ENCODE results near the gene GNG13. TPM values are rescaled to one million over a fixed set of nuclear protein-coding genes. Genes with fewer than 3 reads are reported as not detected.
A peak's percentile ranks its signal among the peaks of the same experiment; 100 is the strongest.

GNG13 gene
- total RNA-seq, 1 donor from 2014 or later: 0.52 TPM

DNA sequence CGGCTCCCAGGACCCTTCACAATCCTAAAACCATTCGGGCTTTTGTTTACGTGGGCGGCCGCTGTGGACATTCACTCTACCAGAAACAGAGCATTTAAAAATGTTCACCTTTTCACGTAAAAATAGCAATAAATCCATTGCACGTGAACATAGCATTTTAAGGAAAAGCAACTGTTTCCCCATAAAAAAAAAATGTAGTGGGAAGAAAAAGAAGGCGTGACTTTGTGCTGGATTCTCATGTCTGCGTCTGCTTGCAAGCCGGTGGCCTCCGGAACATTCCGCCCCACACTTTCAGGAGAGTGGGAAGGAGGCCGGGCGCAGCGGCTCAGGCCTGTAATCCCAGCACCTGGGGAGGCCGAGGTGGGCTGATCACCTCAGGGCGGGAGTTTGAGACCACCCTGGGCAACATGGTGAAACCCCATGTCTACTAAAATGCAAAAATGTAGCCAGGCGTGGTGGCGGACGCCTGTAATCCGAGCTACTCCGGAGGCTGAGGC, 13.4 kb upstream of the GNG13 start:
- DNase-seq (ENCODE audit: low spot score): no peak

DNA sequence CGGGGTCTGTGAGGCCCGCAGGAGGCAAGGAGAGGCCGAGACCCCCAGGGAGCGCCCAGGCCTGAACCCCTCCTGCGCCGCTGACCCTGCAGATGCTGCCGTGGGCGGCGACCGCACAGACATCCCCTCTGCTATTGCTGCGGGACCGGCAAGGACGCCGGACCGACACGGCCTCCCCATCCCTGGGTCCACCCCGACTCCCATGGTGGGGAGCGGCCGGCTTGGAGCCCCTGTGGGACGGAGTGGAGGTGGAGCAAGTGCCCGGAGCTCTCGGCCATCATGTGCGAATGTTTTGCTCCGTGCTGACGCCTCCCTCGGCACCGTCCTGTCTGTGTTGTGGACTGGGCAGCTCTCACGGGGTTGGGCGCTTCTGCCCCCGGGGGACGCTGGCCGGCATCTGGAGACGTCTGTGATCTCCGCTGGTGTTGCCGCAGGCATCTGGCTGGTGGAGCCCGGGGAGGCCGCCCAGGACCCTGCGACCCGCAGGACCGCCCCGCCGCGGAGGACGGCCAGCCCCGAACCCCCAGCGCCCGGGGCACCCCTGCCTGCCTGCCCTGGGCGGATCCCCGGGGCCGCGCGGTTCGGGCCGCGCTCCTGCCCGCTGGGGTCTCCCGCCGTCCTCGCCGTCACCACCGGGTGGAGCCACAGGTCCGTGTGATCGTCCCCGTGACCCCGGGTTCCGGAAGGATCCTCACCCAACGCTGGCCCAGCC, 12.8 kb upstream of the GNG13 start:
- no peak for DNase-seq (ENCODE audit: low spot score)

DNA sequence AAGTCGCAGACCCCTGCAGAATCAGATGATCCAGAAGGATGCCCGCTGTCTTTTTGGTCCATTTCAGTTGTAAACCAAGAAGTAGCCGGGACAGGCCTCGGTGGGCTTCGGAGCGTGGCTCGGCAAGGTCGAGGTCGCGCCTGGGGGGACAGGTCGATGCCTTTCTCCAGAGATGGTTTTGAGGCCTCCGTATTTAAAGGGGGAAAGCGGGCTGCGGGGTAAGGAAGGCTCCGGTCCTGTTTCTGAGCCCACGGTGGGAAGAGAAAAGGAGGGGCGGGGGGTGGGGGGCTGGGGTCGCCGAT, 7.5 kb upstream of the GNG13 start:
- DNase-seq (ENCODE audit: low spot score): no peak

DNA sequence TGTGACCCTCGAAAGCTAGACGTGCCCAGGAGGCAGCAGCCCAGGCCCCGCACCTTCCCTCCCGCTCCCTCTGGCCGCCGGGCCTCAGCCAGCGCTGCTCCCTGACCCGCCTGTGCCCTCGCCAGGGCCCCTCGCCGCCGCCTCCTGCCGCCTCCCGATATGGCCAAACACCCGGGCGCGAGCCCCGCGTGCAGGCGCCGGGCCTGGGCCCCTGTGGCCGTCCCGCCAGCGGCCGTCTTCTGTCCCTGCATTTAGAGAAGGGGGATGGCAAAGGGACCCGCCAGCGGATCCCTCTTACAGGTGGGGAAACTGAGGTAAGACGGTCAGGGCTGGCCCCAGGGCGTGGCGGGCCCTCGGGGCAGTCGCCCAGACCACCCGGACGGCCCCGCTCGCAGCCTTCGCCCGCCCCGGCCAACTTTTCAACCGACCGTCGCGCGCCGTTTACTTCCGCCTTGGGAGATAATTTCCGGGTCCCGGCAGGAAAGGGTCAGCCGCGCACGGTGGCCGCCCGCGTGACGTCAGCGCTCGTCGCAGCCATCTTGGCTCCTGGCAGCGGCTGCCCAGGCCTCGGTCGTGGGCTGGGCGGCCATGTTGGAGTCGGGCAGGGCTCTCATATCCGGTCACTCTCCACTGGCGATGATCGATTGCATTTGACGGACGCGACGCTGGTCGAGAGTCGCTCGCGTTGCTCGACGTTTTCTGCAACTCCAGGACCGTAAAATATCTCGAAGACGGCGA, 7.0 kb upstream of the GNG13 start:
- DNase-seq (ENCODE audit: low spot score): peak; percentile 96

DNA sequence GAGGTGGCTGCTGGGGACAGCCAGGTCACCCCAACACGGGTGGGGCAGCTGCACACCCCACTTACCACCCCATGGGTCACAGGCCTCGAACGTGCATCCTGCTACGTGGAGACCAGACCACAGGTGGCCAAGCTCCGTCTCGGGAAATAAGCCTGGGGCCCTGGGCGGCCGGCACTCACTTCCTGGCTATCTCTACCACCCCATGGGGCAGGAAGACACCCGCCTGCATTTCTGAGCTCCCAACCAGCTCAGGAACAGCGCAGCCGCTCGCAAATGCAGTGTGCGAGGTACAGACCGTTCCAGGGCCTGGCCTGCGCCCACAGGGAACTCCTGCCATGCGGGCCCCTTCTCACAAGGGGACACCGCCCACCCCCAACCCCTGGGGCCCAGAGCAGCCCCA, 4.9 kb upstream of the GNG13 start:
- DNase-seq (ENCODE audit: low spot score): no peak

DNA sequence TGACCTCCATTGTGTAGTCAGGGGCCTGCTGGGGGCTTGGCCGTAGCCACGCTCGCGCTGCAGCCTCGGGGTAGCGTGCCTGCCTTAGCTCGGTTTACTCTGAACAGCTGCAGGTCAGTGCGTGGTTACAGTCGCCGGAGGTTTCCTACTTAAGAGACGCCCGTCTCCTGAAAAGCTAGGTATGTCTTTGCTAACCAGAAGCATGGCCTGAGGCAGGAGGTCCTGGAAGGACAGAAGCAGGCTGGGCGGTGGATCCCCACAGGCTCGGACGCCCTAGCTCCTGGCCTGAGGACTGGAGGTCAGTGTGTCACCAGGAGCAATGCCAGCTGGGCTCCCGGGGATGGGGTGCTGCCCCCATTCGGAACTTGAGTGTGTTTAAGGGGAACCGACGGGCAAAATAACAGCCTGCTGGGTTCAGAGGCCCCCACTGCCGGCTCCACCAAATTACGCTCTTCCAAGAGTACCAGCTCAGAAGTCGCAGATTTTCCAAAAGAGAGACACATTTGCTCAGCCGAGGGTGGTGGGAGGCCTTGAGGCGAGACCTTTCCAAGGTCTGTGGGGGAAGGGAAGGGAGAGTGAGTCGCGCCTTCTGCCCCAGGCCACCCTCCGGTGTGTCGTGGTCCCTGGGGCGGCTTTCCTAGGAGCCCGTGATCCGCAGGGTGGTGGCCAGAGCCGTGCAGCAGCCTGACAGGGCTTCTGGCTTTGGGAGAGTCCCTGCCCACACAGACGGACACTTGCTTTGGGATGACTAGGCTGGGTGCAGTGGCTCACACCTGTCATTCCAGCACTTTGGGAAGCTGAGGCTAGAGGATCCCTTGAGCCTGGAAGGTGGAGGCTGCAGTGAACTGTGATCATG, 3.9 kb upstream of the GNG13 start:
- DNase-seq (ENCODE audit: low spot score): no peak

DNA sequence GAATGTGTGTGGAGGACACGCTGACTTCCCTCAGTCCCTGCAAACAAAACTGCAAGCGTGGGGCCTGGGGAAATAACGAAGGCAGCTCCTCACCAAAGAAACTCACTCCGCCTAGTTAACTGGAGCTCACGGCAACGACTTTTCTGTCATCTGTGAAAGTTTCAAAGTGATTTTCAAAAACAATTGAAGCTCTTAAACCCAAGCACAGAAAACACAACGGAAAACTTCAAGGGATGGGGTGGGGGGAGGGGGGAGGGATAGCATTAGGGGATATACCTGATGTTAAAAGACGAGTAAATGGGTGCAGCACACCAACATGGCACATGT, 3.2 kb upstream of the GNG13 start:
- no peak for DNase-seq (ENCODE audit: low spot score)

DNA sequence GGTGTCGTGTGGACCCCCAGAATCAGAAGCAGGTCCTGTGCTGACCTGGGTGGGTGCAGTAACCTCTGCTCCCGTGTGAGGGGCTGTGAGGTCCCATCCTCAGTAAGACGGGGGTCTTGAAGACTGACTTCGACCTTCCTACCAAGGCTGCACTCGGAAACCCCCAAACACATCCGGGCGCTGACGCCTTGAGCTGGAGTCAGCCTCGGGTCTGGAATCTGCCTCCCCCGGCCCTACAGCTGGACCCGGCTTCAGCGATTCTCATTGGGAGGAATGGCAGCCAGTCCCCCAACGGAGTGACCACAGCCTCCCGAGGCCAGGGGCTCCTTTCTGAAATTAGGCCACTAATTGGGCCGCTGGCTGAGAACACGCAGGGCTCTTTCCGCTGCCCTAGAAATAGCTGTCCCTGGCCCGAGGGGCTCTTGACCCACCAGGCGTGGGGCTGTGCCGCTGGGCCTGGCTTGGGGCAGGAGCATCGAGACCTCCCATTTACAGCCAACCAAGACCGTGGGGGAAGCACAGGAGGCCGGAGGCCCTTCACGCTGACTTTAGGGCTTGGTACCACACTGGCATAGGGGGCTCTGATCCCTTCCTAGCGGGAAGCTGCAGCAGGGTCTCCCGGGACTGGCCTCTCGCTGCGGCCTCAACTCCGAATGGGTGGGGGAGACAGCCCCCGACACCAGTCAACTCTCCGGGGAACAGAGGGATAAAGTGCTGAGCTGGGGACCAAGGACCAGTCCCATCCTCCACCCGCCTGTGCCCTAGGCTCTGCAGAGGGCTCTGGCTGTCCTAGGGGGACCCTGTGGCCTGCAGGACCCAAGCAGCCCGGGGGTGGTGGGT, 2.6 kb upstream of the GNG13 start:
- DNase-seq (ENCODE audit: low spot score): no peak

DNA sequence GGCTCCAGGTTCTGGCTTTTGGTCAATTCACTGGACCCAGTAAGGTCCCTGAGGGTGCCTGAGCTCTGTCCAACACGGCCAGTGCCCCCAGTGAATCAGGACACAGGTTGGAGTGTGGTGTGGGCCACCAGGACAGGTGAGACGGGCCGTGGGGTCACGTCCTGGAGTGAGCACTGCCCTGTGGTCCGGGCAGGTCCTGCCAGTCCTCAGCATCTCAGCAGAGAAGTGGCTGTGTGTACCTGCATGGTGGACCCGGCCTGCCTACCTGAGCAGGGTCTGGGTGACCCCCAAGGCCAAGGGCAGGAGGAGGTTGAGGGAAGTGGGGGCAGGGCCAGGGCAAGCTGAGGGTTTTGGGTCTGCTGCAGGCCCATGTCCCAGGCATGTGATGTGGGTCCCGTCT, 1.9 kb upstream of the GNG13 start:
- DNase-seq (ENCODE audit: low spot score): no peak

DNA sequence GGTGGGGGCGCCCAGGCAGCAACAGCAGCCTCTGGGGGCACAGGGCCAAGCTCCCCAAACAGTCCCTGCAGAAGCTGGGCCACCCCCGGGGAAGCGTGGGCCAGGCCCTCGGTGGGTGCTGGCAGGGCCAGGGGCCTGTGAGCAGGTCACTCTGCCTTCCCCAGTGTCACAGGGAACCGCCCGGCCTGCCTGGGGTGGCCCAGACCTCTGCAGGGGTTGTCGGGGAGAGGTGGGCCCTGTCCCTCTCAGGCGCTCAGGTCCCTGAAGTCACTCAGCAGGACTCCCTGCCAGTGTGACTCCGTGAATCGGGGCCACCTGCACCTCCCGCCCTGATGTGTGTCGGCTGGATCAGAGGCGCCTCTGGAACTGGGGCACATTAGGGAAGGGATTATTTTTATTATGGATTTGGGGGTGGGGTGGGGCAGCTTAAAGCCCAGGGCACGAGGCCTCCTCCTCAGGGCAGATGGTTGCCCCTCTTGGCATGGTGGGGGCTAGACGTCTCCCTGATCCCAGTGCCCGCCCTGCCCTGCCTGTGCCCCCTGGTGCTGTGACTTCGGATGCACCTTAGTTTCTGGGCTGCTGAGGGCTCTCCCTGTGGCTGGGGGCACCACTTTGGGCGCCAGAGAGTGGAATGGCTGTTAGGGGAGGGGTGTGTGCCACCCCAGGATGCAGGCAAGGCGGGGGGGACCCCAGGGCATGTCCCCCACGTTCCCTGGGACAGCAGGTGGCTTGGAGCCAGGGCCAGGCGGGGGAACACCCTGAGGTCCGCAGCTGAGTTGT, 1.2 kb upstream of the GNG13 start:
- DNase-seq (ENCODE audit: low spot score): no peak

DNA sequence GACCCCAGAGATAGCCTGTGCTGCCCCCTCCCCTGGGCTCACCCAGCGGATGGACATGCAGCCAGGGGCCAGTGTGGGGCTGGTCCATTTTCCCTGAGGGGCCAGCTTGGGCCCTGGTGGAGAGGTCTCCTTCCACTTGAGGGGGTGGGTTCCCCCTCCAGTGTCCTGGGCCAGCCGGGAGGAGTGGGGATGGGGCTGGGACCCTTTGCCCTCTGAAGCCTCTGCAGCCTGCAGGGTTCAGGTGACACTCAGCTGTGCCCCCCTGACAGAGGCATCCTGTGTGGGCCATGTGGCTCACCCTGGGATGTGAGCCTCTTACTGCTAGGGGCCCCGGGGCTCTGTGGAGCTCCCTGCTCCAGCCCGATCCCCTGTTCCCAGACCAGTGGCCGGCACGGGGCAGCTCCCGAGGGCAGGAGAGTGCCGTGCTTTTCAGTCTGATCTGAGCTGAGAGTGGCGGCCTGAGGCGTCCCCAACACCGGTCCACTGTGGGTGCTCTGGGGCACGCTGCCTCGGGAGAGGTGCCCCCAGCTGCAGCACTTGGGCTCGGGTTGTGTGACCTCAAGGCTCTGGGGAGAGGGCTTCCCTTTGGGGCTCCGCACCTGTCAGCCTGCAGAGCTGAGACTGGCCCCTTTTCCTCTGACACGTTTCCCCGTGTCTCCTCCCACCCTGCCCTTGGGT, 439 bp upstream of the GNG13 start:
- DNase-seq (ENCODE audit: low spot score): no peak

DNA sequence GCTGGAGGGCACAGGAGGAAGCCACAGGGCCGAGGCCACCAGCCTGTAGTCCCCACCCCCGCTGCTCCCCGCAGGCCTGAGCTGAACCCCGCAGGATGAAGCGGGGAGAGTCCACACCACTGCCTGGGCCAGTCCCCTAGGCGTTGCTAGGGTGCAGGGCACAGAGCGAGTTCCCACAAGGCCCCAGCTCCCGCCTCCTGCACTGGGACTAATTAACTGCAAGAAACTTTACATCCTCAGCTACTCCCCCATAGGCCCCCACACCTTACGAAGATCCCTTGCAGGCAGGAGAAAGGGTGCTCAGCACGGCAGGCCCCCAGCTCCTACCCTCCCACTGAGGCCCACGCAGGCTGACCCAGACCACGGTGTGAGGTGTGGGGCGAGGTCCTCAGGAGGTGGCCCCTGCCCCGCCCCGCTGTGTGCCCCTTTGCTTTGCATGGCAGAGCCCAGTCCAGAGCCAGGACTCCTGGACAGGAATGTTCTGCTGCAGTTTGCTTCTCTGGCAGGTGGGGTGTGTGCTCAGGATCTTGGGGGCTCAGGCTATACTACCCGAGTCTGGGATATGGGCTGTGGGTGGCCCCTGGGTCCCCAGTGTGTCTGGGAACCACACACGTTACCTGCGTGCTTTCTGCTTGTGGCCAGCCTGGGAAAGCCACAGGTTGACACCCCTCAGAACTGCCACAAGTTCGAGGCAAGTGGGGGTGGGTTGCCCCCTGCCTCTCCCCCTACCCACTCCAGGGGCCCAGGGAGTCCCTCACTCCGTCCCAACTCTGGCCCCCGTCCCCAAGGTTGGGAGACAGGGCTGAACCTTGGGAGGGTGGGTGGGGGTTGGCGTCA, 1.2 kb downstream of the GNG13 start:
- DNase-seq (ENCODE audit: low spot score): no peak

DNA sequence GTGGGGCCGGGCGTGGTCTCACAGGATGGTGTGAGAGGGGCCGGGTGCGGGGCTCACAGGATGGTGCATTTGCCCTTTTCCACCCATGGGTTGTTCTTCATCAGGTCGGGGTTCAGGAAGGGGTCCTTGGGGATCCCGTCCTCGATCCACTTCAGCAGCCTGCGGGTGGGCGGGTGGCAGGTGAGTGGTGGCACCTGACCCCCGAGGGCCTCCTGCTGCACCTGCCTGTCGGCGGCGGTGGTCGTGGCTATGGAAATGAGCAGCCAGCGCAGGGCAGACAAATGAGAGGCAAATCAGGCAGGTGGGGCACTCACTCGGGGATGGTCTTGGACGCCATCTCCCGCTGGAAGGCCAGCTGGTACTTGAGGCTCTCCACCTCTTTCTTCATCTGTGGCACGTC, 1.9 kb downstream of the GNG13 start:
- DNase-seq (ENCODE audit: low spot score): no peak

DNA sequence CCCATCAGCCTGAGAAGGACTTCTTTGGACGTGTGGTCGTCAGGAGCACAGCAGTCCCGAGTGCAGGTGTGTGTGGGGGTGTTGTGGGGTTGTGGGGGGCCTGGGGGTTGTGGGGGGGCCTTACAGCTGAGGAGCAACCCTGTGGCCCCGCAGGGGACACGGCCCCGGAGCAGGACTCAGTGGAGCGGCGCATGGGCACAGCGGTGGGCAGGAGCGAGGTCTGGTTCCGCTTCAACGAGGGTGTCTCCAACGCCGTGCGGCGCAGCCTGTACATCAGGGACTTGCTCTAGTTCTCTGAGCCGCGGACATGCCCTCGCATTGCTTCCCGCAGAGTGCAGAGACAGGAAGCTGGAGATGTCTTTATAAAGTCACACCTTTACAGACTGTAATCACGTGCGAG, 2.8 kb downstream of the GNG13 start:
- no peak for DNase-seq (ENCODE audit: low spot score)

DNA sequence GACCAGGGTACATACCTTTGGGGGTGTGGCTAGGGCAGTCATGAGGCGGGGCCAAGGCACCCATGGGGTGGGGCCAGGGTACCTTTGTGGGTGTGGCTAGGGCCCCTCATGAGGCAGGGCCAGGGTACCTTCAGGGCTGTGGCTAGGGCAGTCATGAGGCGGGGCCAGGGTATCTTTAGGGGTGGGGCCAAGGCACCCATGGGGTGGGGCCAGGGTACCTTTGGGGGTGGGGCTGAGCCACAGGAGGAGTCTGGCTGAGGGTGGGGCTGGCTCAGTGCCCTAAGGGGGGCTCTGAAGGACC, 3.5 kb downstream of the GNG13 start:
- no peak for DNase-seq (ENCODE audit: low spot score)

DNA sequence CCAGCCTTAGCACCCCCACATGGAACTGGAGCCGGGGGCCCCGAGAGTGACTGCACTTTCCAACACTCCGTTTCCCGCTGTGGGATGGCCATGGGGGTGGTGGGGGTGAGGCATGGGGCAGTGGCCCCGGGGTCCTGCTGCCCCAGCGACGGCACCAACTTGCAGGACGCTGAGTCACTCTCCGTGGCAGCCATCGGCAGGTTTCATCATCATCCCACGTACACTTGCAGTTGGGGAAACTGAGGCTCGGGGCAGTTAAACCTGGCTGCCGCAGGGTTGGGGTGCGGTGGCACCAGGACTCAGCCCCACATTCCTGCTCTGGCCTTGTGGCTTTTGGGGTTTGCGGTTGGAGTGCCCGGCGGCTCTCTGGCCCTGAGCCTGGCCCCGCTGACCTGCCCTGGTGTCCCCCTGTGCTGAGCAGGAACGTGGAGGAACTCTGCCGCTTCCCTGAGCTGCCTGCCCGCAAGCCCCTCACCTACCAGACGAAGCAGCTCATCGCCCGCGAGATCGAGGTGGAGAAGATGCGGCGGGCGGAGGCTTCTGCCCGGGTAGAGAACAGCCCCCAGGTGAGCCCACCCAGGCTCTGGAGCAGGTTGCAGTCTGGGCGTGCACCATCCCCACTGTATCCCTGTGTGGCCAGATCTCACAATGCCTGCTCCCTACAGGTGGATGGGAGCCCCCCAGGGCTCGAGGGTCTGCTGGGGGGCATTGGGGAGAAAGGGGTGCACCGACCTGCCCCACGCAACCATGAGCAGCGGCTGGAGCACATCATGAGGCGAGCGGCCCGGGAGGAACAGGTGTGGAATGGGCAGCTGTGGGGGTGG, 4.0 kb downstream of the GNG13 start:
- no peak for DNase-seq (ENCODE audit: low spot score)

DNA sequence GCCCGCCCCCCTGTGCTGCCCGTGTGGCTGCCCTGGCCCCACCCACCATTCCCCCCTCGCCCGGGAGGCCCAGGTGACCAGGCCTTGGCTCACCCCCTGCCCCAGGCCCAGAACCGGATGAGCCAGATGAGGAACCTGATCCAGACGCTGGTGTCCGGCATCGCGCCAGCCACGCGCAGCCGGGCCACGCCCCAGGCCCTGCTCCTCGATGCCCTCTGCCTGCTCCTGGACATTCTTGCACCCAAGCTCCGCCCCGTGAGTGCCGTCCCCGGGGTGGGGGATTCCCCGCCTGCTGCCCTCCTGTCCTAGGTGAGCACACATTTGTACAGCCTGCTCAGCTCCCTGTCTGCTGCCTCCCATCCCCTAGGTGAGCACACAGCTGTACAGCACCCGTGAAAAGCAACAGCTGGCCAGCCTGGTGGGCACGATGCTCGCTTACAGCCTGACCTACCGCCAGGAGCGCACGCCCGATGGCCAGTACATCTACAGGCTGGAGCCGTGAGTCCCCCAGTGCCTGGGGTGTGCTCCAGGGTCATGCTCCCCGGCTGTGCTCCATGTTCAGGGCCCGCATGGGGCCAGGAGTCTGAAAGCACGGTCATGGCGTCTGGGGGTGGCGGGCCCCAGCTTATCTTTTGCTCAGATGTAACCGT, 4.8 kb downstream of the GNG13 start:
- no peak for DNase-seq (ENCODE audit: low spot score)

DNA sequence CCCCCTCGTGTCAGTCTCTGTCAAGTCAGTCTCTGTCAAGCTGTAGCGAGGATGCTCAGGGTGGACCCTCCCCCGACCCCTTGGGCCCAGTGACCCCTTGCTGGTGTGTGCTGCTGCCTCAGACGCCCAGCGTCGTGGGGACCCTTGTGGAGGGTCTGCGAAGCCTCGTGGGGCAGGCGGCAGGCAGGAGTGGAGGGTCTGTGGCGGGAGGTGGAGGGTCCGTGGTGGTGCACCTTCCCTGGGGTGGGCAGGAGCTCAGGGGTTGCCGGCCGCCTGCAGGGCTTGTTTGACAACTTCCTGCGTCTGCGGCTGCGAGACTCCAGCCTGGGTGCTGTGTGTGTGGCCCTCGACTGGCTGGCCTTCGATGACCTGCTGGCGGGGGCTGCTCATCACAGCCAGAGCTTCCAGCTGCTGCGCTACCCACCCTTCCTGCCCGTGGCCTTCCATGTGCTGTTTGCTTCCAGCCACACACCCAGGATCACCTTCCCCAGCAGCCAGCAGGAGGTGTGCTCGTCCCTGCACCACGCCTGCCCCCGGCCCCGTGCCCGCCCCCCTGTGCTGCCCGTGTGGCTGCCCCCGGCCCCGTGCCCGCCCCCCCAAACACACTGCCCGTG, 5.6 kb downstream of the GNG13 start:
- no peak for DNase-seq (ENCODE audit: low spot score)

All from ureter (tissue), 1 donor.